Activated T-helper 1 cell treated with anti-CD3 and anti-CD28 coated beads, Interleukin-2, amount 50 U/mL, for 16 hours (primary cell): ENCODE results near the gene NRG3.

ENCODE experiments used
- DNase-seq, 2 donors: peaks; one replicate each; pipeline ENCODE4 v3.0.0-alpha.2; 2020; ENCODE audit warnings: low read depth in 1 of 2, low spot score in 1 of 2

The NRG3 gene

GRCh38 chr10:82210331-82210730, 335.3 kb downstream of the NRG3 start:
- DNase-seq, result no peak

- no peak for DNase-seq
Measured at GRCh38 chr10:82211346-82211745, 336.4 kb downstream of the NRG3 start.

GRCh38 chr10:82212753-82213152, 337.8 kb downstream of the NRG3 start:
- no peak for DNase-seq

GRCh38 chr10:82213784-82214183, 338.8 kb downstream of the NRG3 start:
- no peak for DNase-seq

- no peak for DNase-seq
Measured at GRCh38 chr10:82221056-82221455, 346.1 kb downstream of the NRG3 start.

GRCh38 chr10:82221601-82222149, 346.7 kb downstream of the NRG3 start:
- DNase-seq, result no peak

- DNase-seq, result no peak
Measured at GRCh38 chr10:82228701-82229100, 353.7 kb downstream of the NRG3 start.

GRCh38 chr10:82234173-82234572, 359.2 kb downstream of the NRG3 start:
- DNase-seq, result no peak

- DNase-seq, result no peak
Measured at GRCh38 chr10:82236084-82236731, 361.2 kb downstream of the NRG3 start.

GRCh38 chr10:82238291-82238690, 363.3 kb downstream of the NRG3 start:
- DNase-seq, result no peak

- DNase-seq, result no peak
Measured at GRCh38 chr10:82240408-82240807, 365.4 kb downstream of the NRG3 start.

- no peak for DNase-seq
Measured at GRCh38 chr10:82242778-82243177, 367.8 kb downstream of the NRG3 start.

- no peak for DNase-seq
Measured at GRCh38 chr10:82245157-82245556, 370.2 kb downstream of the NRG3 start.

GRCh38 chr10:82245906-82246560, 371.0 kb downstream of the NRG3 start:
- DNase-seq, result no peak

- DNase-seq, result no peak
Measured at GRCh38 chr10:82249141-82249540, 374.1 kb downstream of the NRG3 start.

GRCh38 chr10:82251222-82251906, 376.4 kb downstream of the NRG3 start:
- DNase-seq, result no peak

GRCh38 chr10:82252081-82252480, 377.1 kb downstream of the NRG3 start:
- DNase-seq, result no peak

- no peak for DNase-seq
Measured at GRCh38 chr10:82254237-82254636, 379.2 kb downstream of the NRG3 start.

GRCh38 chr10:82256275-82256674, 381.3 kb downstream of the NRG3 start:
- DNase-seq, result no peak

- DNase-seq, result no peak
Measured at GRCh38 chr10:82266438-82266837, 391.4 kb downstream of the NRG3 start.

GRCh38 chr10:82267014-82267413, 392.0 kb downstream of the NRG3 start:
- no peak for DNase-seq

- DNase-seq, result no peak
Measured at GRCh38 chr10:82267465-82267864, 392.5 kb downstream of the NRG3 start.
